K562 (cell line): Measurements from ENCODE around the gene AP3M1. TPM values are rescaled to one million over a fixed set of nuclear protein-coding genes. Genes with fewer than 3 reads are reported as not detected.

ENCODE experiments used
- CEBPB ChIP-seq: fragments of 450-650 bp; IDR thresholded peaks from 2 replicates; pipeline ENCODE4 v1.6.1; 2016; ENCODE audit warnings: missing genetic modification characterization, missing compliant biosample characterization
- MEIS2 ChIP-seq: fragments of 450-650 bp; IDR thresholded peaks from 2 replicates; pipeline ENCODE4 v1.6.1; 2014; ENCODE audit warnings: mild to moderate bottlenecking; ENCODE audit not compliant: partially characterized antibody
- ZKSCAN1 ChIP-seq: fragments of 150-350 bp; IDR thresholded peaks from 2 replicates; pipeline ENCODE4 v1.6.1; 2016; ENCODE audit warnings: low read depth, low read length
- polyA plus RNA-seq, 8 experiments: library from polyadenylated mRNA; depleted of rRNA in 4 of 8; stranded (reverse) in 5 of 8; unstranded in 3 of 8; fragments of >200 nt; fragmentation: Nextera tagmentation in 2 of 8; fragmentation: Illumina TruSeq in 1 of 8; extraction: Ambion mirVana in 2 of 8; extraction: Trizol in 1 of 8; gene quantifications; 2 replicates each; pipeline versions ENCODE4 v1.2.1 to v1.2.3, GENCODE V29; 2011 to 2014; ENCODE audit warnings: inconsistent platforms in 1 of 8, missing spikeins in 1 of 8
- total RNA-seq, 7 experiments: library from RNA; depleted of rRNA in 6 of 7; stranded (reverse); fragments of >200 nt in 6 of 7; fragmentation: Illumina TruSeq in 2 of 7; extraction: Trizol in 2 of 7; gene quantifications; 2 replicates each; pipeline versions ENCODE4 v1.2.1 to v1.2.3, GENCODE V29; 2011 to 2021; ENCODE audit warnings: low replicate concordance in 1 of 7
- TF ChIP-seq, protein P1 (sequence below): fragments of 450-650 bp; IDR thresholded peaks from 2 replicates; pipeline ENCODE4 v1.6.1; 2018; ENCODE audit not compliant: partially characterized antibody

The AP3M1 gene
- total and polyA plus RNA-seq, 9 of the 15 experiments (the other 6 are each of a cell fraction or from before 2014, with no cell fraction given), result 44.3 to 135 (median 67.6) TPM

DNA sequence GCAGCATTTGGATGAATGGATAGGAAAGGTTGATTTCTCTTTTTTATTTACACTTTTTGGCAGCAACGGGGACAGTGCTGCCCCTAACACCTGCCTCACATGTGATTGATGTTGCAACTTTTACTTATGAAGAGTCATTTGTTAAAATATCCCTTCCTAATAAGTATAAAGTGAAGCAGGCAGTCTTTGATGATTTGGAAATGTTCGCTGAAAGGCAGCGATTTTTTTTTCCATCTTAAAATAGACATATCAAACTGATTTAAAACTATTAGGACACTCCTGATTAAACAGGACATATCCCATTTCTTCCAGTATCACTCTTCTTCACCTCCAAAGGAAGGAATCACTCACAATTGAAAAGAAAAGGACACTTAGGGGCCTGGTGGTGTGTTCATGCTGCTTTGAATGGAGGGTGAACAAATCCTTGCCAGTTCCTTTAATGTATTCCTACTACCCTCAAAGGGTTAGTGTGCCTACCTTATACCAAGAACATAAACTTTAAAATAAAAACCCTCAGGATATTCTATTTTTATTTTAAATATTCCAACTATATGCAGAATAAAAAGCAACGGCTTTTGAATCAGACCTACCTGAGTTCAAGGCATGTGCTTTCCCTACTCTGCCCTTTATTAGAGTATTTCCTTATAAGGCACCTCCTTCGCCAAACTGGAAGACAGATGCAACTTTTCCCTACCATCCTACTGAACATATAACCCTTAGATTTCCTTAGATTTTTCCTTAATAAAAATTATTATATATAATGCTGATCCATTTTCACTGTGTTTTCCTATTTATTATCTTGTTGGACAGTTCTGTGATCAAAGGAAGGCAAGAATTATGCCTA is 1.5 kb upstream of the AP3M1 start (continued):
- TF ChIP-seq, protein P1, sequence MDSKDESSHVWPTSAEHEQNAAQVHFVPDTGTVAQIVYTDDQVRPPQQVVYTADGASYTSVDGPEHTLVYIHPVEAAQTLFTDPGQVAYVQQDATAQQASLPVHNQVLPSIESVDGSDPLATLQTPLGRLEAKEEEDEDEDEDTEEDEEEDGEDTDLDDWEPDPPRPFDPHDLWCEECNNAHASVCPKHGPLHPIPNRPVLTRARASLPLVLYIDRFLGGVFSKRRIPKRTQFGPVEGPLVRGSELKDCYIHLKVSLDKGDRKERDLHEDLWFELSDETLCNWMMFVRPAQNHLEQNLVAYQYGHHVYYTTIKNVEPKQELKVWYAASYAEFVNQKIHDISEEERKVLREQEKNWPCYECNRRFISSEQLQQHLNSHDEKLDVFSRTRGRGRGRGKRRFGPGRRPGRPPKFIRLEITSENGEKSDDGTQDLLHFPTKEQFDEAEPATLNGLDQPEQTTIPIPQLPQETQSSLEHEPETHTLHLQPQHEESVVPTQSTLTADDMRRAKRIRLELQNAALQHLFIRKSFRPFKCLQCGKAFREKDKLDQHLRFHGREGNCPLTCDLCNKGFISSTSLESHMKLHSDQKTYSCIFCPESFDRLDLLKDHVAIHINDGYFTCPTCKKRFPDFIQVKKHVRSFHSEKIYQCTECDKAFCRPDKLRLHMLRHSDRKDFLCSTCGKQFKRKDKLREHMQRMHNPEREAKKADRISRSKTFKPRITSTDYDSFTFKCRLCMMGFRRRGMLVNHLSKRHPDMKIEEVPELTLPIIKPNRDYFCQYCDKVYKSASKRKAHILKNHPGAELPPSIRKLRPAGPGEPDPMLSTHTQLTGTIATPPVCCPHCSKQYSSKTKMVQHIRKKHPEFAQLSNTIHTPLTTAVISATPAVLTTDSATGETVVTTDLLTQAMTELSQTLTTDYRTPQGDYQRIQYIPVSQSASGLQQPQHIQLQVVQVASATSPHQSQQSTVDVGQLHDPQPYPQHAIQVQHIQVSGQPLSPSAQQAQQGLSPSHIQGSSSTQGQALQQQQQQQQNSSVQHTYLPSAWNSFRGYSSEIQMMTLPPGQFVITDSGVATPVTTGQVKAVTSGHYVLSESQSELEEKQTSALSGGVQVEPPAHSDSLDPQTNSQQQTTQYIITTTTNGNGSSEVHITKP, result peak; percentile 81
- TF ChIP-seq ZKSCAN1 (no peak), CEBPB (tag) (peak; percentile 90), MEIS2 (peak; percentile 38)
